ENCODE measurements around the gene NGEF. TPM values are rescaled to one million over a fixed set of nuclear protein-coding genes. Genes with fewer than 3 reads are reported as not detected.

Gene NGEF
- total and polyA plus RNA-seq, 4 donors = 10.6 to 22.6 (median 10.8) TPM

DNA sequence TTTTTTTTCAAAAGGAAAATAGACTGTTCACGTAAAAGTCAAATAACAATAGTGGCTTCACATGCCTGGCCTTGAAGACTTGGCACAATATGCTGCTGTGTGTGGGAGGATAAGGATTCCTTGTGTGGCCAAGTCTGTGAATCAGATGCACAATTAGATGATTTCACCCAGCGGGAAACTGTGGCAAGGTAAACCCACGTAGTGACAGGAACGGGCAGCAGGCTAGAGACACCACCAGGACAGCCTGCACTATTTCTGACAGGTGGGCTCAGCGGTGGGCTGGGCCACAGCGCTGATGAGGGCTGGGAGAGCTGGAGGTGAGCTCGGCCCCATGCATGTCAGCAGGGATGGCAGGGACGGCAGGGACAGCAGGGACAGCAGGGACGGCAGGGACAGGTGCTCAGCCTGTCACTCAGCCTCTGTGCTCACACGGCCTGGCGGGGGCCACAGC is 121.4 kb downstream of the NGEF start:
- H3K9me3 ChIP-seq (ENCODE audit: control insufficient read depth in 4 of 4, low read length in 3 of 4) = no peaks in the 10 kb centered on the region
- H3K27ac ChIP-seq (ENCODE audit: low read depth in 1 of 2, low read length in 2 of 2) = no peak overlapping the region
- 82% methylated on average over 11 of the region's 11 CpGs for whole genome bisulfite sequencing
- H3K9ac ChIP-seq (ENCODE audit: low read depth in 1 of 2, low read length in 2 of 2) = no peak overlapping the region
- H3K36me3 ChIP-seq (ENCODE audit: control insufficient read depth in 4 of 4, insufficient read depth in 3 of 4, low read depth in 1 of 4, low read length in 3 of 4) = peaks cover 0 to 43% (median 13%) of the 10 kb centered on the region in 4 donors
- H3K27me3 ChIP-seq (ENCODE audit: control insufficient read depth in 4 of 4, insufficient read depth in 4 of 4, low read length in 3 of 4) = no peaks in the 10 kb centered on the region
- H3K4me1 ChIP-seq (ENCODE audit: control insufficient read depth in 4 of 4, insufficient read depth in 4 of 4, low read length in 3 of 4) = no peaks in the 10 kb centered on the region
- no peak overlapping the region for H3K4me3 ChIP-seq (ENCODE audit: low read depth in 1 of 3, low read length in 3 of 3)
- no peak for DNase-seq (ENCODE audit: low spot score)
- TF ChIP-seq, protein P1, sequence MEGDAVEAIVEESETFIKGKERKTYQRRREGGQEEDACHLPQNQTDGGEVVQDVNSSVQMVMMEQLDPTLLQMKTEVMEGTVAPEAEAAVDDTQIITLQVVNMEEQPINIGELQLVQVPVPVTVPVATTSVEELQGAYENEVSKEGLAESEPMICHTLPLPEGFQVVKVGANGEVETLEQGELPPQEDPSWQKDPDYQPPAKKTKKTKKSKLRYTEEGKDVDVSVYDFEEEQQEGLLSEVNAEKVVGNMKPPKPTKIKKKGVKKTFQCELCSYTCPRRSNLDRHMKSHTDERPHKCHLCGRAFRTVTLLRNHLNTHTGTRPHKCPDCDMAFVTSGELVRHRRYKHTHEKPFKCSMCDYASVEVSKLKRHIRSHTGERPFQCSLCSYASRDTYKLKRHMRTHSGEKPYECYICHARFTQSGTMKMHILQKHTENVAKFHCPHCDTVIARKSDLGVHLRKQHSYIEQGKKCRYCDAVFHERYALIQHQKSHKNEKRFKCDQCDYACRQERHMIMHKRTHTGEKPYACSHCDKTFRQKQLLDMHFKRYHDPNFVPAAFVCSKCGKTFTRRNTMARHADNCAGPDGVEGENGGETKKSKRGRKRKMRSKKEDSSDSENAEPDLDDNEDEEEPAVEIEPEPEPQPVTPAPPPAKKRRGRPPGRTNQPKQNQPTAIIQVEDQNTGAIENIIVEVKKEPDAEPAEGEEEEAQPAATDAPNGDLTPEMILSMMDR (IDR thresholded peaks at IDR 0.05; ENCODE audit: low read depth, low read length, missing input control) = no peak
- TF ChIP-seq EGR1 (IDR thresholded peaks at IDR 0.05; ENCODE audit: low read depth in 2 of 2) = no peak
- no peak for TF ChIP-seq TAF1 (conservative IDR thresholded peaks at IDR 0.05)
- TF ChIP-seq, protein P2, sequence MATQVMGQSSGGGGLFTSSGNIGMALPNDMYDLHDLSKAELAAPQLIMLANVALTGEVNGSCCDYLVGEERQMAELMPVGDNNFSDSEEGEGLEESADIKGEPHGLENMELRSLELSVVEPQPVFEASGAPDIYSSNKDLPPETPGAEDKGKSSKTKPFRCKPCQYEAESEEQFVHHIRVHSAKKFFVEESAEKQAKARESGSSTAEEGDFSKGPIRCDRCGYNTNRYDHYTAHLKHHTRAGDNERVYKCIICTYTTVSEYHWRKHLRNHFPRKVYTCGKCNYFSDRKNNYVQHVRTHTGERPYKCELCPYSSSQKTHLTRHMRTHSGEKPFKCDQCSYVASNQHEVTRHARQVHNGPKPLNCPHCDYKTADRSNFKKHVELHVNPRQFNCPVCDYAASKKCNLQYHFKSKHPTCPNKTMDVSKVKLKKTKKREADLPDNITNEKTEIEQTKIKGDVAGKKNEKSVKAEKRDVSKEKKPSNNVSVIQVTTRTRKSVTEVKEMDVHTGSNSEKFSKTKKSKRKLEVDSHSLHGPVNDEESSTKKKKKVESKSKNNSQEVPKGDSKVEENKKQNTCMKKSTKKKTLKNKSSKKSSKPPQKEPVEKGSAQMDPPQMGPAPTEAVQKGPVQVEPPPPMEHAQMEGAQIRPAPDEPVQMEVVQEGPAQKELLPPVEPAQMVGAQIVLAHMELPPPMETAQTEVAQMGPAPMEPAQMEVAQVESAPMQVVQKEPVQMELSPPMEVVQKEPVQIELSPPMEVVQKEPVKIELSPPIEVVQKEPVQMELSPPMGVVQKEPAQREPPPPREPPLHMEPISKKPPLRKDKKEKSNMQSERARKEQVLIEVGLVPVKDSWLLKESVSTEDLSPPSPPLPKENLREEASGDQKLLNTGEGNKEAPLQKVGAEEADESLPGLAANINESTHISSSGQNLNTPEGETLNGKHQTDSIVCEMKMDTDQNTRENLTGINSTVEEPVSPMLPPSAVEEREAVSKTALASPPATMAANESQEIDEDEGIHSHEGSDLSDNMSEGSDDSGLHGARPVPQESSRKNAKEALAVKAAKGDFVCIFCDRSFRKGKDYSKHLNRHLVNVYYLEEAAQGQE (IDR thresholded peaks at IDR 0.05) = no peak
- TF ChIP-seq, protein P3, sequence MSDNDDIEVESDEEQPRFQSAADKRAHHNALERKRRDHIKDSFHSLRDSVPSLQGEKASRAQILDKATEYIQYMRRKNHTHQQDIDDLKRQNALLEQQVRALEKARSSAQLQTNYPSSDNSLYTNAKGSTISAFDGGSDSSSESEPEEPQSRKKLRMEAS (IDR thresholded peaks at IDR 0.05) = no peak
- no peak for TF ChIP-seq GABPA (IDR thresholded peaks at IDR 0.05 in 1 of 2, conservative IDR thresholded peaks at IDR 0.05 in 1 of 2)
- TF ChIP-seq FOXA1 (IDR thresholded peaks at IDR 0.05) = no peak
- TF ChIP-seq, protein P4, sequence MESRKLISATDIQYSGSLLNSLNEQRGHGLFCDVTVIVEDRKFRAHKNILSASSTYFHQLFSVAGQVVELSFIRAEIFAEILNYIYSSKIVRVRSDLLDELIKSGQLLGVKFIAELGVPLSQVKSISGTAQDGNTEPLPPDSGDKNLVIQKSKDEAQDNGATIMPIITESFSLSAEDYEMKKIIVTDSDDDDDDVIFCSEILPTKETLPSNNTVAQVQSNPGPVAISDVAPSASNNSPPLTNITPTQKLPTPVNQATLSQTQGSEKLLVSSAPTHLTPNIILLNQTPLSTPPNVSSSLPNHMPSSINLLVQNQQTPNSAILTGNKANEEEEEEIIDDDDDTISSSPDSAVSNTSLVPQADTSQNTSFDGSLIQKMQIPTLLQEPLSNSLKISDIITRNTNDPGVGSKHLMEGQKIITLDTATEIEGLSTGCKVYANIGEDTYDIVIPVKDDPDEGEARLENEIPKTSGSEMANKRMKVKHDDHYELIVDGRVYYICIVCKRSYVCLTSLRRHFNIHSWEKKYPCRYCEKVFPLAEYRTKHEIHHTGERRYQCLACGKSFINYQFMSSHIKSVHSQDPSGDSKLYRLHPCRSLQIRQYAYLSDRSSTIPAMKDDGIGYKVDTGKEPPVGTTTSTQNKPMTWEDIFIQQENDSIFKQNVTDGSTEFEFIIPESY (IDR thresholded peaks at IDR 0.05) = no peak
- no peak for TF ChIP-seq NR2F2 (IDR thresholded peaks at IDR 0.05)
- TF ChIP-seq FOXA2 (IDR thresholded peaks at IDR 0.05) = no peak
- TF ChIP-seq, protein P5, sequence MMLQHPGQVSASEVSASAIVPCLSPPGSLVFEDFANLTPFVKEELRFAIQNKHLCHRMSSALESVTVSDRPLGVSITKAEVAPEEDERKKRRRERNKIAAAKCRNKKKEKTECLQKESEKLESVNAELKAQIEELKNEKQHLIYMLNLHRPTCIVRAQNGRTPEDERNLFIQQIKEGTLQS (IDR thresholded peaks at IDR 0.05) = no peak
- no peak for TF ChIP-seq SP1 (IDR thresholded peaks at IDR 0.05)
- no peak for TF ChIP-seq RXRA (IDR thresholded peaks at IDR 0.05)

DNA sequence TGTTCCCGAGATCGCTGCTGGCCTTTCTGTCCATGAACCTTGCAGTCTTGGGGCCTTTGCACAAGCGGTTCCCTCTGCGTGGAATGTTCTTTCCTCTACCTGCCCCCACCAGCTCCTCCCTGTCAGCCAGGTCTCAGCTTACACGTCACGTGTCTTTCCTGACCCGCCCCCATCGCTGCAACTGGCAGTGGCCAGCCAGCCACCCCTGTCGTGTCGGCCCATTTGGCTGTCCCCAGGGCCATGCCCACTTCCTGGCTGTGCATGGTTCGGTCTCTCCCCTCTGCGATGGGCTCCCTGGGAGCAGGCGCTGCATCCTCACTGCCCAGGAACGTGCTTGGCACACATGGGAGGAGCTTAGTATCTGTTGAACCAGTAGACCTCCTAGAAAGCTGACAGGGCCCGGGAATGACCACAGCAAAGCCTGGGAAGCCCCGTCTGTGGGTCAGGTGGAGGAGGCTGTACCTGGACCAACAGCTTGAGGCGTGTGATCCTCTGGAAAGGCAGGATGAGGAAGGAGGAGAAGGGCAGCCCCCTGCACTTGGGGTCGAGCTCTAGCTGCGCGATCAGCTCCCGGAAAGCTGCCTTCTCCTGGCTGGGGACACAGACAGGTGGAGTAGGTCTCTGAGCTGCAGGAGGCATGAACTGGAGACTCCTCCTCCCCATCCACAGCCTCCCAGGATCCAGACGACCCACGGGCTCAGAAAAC is 122.0 kb downstream of the NGEF start:
- peaks cover 2 to 47% (median 14%) of the 10 kb centered on the region in 4 donors for H3K36me3 ChIP-seq (ENCODE audit: control insufficient read depth in 4 of 4, insufficient read depth in 3 of 4, low read depth in 1 of 4, low read length in 3 of 4)
- TF ChIP-seq FOXA1 (IDR thresholded peaks at IDR 0.05) (no peak), SP1 (IDR thresholded peaks at IDR 0.05) (peak; percentile 42), RXRA (IDR thresholded peaks at IDR 0.05) (peak in 1 of 2 donors; percentile 26)
- no peaks in the 10 kb centered on the region for H3K4me1 ChIP-seq (ENCODE audit: control insufficient read depth in 4 of 4, insufficient read depth in 4 of 4, low read length in 3 of 4)
- no peaks in the 10 kb centered on the region for H3K27me3 ChIP-seq (ENCODE audit: control insufficient read depth in 4 of 4, insufficient read depth in 4 of 4, low read length in 3 of 4)
- no peak overlapping the region for H3K27ac ChIP-seq (ENCODE audit: low read depth in 1 of 2, low read length in 2 of 2)
- no peak overlapping the region for H3K4me3 ChIP-seq (ENCODE audit: low read depth in 1 of 3, low read length in 3 of 3)
- peak; percentile 44 for DNase-seq (ENCODE audit: low spot score)
- no peak overlapping the region for H3K9ac ChIP-seq (ENCODE audit: low read depth in 1 of 2, low read length in 2 of 2)
- WGBS = 63% methylated on average over 23 of the region's 23 CpGs
- H3K9me3 ChIP-seq (ENCODE audit: control insufficient read depth in 4 of 4, low read length in 3 of 4) = no peaks in the 10 kb centered on the region
